ENCODE measurements around the gene BMP8B.

GRCh38 chr1:39788426-39788757 is 273 bp downstream of the BMP8B start:
- TF ChIP-seq POLR2A (IDR thresholded peaks at IDR 0.05) (no peak), CTCF (IDR thresholded peaks at IDR 0.05 in 4 of 5, conservative IDR thresholded peaks at IDR 0.05 in 1 of 5) (no peak)

Data from gastrocnemius medialis (tissue), 4 donors.